ENCODE data around the gene CDH4.

GRCh38 chr20:61913423-61914225 is 661.6 kb downstream of the CDH4 start:
- no peak for TF ChIP-seq CTCF (IDR thresholded peaks at IDR 0.05)
- TF ChIP-seq POLR2A (IDR thresholded peaks at IDR 0.05), result no peak
